Effector memory CD4-positive, alpha-beta T cell (primary cell): ENCODE results near the gene NDOR1.

Experiments
- DNase-seq, 3 donors: peaks; one replicate each; pipeline ENCODE4 v3.0.0-alpha.2; 2020
- H3K27ac ChIP-seq: 2 replicates; pipeline ENCODE4 v1.7.0; 2013; ENCODE audit warnings: mild to moderate bottlenecking, low read length, moderate library complexity; ENCODE audit not compliant: insufficient read depth, poor library complexity, severe bottlenecking
- H3K27me3 ChIP-seq: replicated peaks from 2 replicates; pipeline ENCODE4 v1.7.0; 2013; ENCODE audit warnings: mild to moderate bottlenecking, low read length; ENCODE audit not compliant: insufficient read depth, control insufficient read depth, poor library complexity, severe bottlenecking
- H3K36me3 ChIP-seq: 2 replicates; pipeline ENCODE4 v1.7.0; 2013; ENCODE audit warnings: mild to moderate bottlenecking, low read length, moderate library complexity; ENCODE audit not compliant: control insufficient read depth, insufficient read depth
- H3K4me1 ChIP-seq: 2 replicates; pipeline ENCODE4 v1.7.0; 2013; ENCODE audit warnings: low read length, mild to moderate bottlenecking; ENCODE audit not compliant: control insufficient read depth, insufficient read depth, poor library complexity, severe bottlenecking
- H3K4me3 ChIP-seq: 2 replicates; pipeline ENCODE4 v1.7.0; 2013; ENCODE audit warnings: low read length, low read depth, mild to moderate bottlenecking; ENCODE audit not compliant: insufficient read depth, poor library complexity, severe bottlenecking
- H3K9me3 ChIP-seq: 2 replicates; pipeline ENCODE4 v1.7.0; 2013; ENCODE audit warnings: mild to moderate bottlenecking, low read length, moderate library complexity; ENCODE audit not compliant: control insufficient read depth
- total RNA-seq, 3 donors: gene quantifications; one replicate each; lab custom pipeline; 2026; lab: John Stamatoyannopoulos, UW

NDOR1 gene
- total RNA-seq: 25.4 to 42.0 (median 30.5) reads per million in 3 donors

DNA sequence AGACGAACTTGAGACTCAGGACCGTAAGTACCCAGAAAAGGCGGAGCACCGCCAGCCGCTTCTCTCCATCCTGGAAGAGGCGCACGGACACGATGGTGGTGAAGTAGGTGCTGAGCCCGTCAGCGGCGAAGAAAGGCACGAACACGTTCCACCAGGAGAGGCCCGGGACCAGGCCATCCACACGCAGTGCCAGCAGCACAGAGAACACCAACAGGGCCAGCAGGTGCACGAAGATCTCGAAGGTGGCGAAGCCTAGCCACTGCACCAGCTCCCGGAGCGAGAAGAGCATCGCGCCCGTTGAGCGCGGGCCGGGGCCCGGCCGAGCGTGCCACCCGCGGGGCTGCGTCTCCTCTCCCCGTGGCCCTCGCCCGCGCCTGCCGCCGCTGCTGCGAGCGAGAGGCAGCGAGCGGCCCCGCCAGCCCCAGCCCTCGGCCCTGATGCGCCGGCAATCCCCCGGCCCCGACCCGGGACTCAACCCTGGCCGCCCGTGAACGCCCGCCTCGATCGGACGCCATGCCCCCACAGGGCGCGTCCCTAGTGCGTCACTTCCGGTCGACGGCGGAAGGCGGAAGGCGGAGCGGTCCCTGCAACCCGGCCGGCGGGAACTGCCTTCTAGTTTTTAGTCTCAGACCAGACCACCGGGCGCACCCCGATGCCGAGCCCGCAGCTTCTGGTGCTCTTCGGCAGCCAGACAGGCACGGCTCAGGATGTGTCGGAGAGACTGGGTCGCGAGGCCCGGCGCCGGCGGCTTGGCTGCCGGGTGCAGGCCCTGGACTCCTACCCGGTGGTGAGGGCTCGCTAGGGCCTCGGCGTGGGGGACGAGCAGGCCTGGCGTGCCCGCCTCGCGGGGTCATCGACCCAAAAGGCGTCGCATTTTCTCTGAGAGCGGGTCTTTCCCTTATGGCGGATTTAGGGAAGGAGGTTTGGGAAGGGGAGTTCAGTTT, at the start of gene NDOR1, which contains the start of gene TMEM203:
NDOR1 (plus strand) TSS at position 575 of the 944 bp plus-strand sequence; CDS start at position 653, 78 bp downstream.
TMEM203 (minus strand) TSS at position 523 of the 944 bp plus-strand sequence; CDS start at position 289, 234 bp downstream.
- H3K4me1 ChIP-seq: peaks cover 30% of the 10 kb centered on the region
- H3K36me3 ChIP-seq: peaks cover 3% of the 10 kb centered on the region

GRCh38 chr9:137156567-137157375, 48.7 kb upstream of the NDOR1 start:
- H3K27me3 ChIP-seq: peaks cover 23% of the 10 kb centered on the region
- no peaks in the 10 kb centered on the region for H3K9me3 ChIP-seq
- H3K36me3 ChIP-seq: no peaks in the 10 kb centered on the region
- H3K4me1 ChIP-seq: peaks cover 19% of the 10 kb centered on the region
- H3K27ac ChIP-seq: no peak overlapping the region
- DNase-seq: peak; percentile 30 to 49 (median 46)
- H3K4me3 ChIP-seq: no peak overlapping the region

More for the DNA sequence above, at the start of gene NDOR1, which contains the start of gene TMEM203:
- peak; percentile 88 to 93 (median 89) for DNase-seq
- no peaks in the 10 kb centered on the region for H3K27me3 ChIP-seq
- H3K9me3 ChIP-seq: no peaks in the 10 kb centered on the region
- peak within 1 kb of the TSS; percentile 77 for H3K4me3 ChIP-seq
- peak within 1 kb of the TSS; percentile 89 for H3K27ac ChIP-seq

DNA sequence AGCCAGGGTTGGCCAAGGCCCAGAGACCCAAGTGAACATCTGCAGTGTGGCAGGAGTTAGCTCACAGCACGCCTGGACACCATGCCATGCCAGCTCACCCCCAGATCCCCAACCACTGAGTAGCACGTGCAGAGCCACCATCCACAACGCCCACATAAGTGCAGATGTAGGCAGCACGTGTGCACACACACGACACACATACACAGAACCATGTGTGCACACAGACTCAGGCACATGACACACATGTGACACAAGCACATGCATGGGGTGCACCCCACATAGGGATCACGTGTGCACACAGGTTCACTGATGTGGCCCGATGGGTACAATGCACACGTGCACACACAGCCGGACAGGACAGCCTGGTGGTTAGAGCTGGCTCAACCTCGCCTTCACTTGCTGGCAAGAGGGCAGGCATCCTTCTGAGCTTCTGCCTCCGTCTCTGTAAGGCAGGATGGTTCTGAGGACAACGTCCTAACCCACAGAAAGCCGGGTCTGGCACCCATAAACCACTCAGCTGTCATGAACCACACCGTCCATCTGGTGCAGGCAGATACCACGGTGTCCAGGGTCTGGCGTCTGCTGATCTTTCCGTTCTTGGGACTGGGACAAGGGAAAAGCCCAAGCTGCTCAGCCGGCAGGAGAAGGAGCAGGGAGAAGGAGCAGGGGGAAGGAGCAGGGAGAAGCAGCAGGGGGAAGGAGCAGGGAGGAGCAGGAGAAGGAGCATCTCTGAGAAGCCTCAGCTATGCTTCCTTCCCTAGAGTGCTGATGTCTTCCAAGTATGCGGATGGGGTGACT, 47.7 kb upstream of the NDOR1 start:
- H3K36me3 ChIP-seq: no peaks in the 10 kb centered on the region
- peaks cover 30% of the 10 kb centered on the region for H3K27me3 ChIP-seq
- no peak for DNase-seq
- no peaks in the 10 kb centered on the region for H3K9me3 ChIP-seq
- no peak overlapping the region for H3K27ac ChIP-seq
- H3K4me1 ChIP-seq: peaks cover 24% of the 10 kb centered on the region
- H3K4me3 ChIP-seq: no peak overlapping the region

GRCh38 chr9:137158625-137159024, 46.9 kb upstream of the NDOR1 start:
- Histone ChIP-seq H3K27me3 (peaks cover 30% of the 10 kb centered on the region), H3K4me3 (no peak overlapping the region), H3K27ac (no peak overlapping the region), H3K4me1 (peaks cover 27% of the 10 kb centered on the region), H3K36me3 (no peaks in the 10 kb centered on the region), H3K9me3 (no peaks in the 10 kb centered on the region)
- DNase-seq: no peak

DNA sequence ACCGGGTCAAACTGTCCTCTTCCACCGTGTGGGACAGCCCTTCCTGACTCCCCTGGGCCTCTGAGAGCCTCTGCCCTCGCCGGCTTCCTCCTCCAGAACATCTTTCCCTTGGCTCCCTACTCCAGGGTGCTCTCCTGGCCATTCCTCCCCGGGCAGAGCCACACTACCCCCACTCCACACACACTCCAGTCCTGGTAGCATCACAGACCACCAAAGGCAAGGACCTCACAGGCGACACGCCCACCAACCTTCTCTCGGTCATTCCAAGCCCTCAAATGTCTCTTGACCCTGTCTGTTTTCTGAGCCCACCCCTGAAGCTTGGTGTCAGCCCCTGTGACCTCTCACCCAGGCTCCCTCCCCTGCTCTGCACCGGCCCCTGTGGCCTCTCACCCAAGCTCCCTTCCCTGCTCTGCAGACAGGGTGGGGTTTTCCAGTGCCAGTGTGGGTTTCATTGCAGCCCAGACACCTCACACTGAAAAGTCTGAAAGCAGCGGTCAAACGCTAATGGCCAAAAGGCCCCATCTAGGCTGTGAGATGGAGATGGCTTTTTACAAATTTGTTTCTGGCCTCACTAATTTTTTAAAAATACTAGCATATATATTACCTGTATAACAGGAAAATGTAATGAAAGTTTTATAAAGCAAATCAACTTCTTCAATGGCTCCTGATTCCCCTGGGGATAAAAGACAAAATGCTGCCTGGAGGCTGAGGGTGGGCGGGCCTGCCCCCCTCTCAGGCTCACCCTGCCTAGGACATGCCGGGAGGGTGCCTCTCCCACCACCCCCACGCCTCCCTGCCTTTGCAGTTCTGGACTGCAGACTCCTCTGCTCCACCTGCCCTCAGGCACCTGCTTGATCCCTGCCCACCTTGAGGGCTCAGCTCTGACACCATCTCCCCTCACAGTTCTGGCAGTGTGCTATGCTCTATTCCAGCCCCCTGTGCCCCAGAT, 46.1 kb upstream of the NDOR1 start:
- Histone ChIP-seq H3K4me3 (no peak overlapping the region), H3K4me1 (peaks cover 27% of the 10 kb centered on the region), H3K27me3 (peaks cover 36% of the 10 kb centered on the region)

GRCh38 chr9:137160054-137160425, 45.5 kb upstream of the NDOR1 start:
- DNase-seq: no peak
- Histone ChIP-seq H3K27ac (no peak overlapping the region), H3K4me1 (peaks cover 27% of the 10 kb centered on the region), H3K36me3 (no peaks in the 10 kb centered on the region), H3K9me3 (no peaks in the 10 kb centered on the region), H3K4me3 (no peak overlapping the region), H3K27me3 (peaks cover 43% of the 10 kb centered on the region)

More for the DNA sequence above, 46.1 kb upstream of the NDOR1 start:
- Histone ChIP-seq H3K27ac (no peak overlapping the region), H3K9me3 (no peaks in the 10 kb centered on the region), H3K36me3 (no peaks in the 10 kb centered on the region)
- no peak for DNase-seq

GRCh38 chr9:137160716-137161557, 44.6 kb upstream of the NDOR1 start:
- no peak overlapping the region for H3K4me3 ChIP-seq
- peaks cover 52% of the 10 kb centered on the region for H3K27me3 ChIP-seq
- H3K9me3 ChIP-seq: no peaks in the 10 kb centered on the region
- no peak for DNase-seq
- H3K36me3 ChIP-seq: no peaks in the 10 kb centered on the region
- H3K4me1 ChIP-seq: peaks cover 27% of the 10 kb centered on the region
- no peak overlapping the region for H3K27ac ChIP-seq
